Neural cell (in vitro differentiated cells): ENCODE data around the gene ADGRF5.

ENCODE experiments used
- EZH2 ChIP-seq: fragments of 200-600, 300-800 bp; shearing (Covaris generic), sonication (generic); IDR thresholded peaks from 2 replicates; pipeline ENCODE4 v1.6.1; 2014; ENCODE audit warnings: antibody characterized with exemption, low read length, borderline replicate concordance, mild to moderate bottlenecking; ENCODE audit not compliant: insufficient read depth, poor library complexity, severe bottlenecking
- POLR2AphosphoS5 ChIP-seq: IDR thresholded peaks from 2 replicates; pipeline ENCODE4 v1.6.1; 2012
- RAD21 ChIP-seq: fragments of 450-650 bp; conservative IDR thresholded peaks from 2 replicates; pipeline ENCODE4 v1.6.1; 2014; ENCODE audit warnings: antibody characterized with exemption, mild to moderate bottlenecking, moderate library complexity
- SMC3 ChIP-seq: fragments of 450-650 bp; conservative IDR thresholded peaks from 2 replicates; pipeline ENCODE4 v1.6.1; 2014; ENCODE audit warnings: antibody characterized with exemption, mild to moderate bottlenecking, moderate library complexity; ENCODE audit not compliant: poor library complexity
- TAF1 ChIP-seq: IDR thresholded peaks from 2 replicates; pipeline ENCODE4 v1.6.1; 2012; ENCODE audit warnings: low read depth
- TF ChIP-seq, protein P1 (sequence below): IDR thresholded peaks from 2 replicates; pipeline ENCODE4 v1.6.1; 2012; ENCODE audit warnings: borderline replicate concordance
- TF ChIP-seq, protein P2 (sequence below): fragments of 450-650 bp; IDR thresholded peaks from 2 replicates; pipeline ENCODE4 v1.5.1; 2014; ENCODE audit warnings: antibody characterized with exemption, mild to moderate bottlenecking, moderate library complexity; ENCODE audit not compliant: poor library complexity, severe bottlenecking

DNA sequence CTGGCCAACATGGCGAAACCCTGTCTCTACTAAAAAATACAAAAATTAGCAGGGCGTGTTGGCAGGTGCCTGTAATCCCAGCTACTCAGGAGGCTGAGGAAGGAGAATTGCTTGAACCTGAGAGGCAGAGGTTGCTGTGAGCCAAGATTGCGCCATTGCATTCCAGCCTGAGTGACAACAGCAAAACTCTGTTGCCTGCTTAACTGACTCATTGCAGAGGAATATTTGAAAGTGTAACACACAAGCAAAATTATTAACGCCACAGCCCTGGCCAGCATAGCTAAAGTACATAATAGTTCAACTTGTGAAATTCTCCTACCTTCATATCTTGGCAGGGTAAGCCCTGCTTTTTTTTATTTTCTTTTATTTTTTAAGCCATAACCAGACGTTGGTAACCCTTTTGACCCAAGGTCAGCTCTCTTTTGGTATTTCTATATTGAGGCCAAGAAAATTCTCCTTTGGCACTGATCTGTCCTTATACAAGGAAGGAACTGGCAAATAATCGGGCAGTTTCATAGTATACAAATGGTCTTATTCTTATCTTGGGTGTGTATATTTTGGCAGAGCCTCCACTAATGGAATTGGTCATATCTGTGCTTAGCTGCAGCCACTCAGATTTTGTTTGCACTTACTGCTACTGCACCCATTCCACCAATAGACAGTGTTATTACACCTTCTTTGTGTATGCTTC, 4.0 kb upstream of the ADGRF5 start:
- TF ChIP-seq POLR2AphosphoS5 (no peak), RAD21 (no peak), EZH2 (no peak), TAF1 (no peak), SMC3 (no peak)
- TF ChIP-seq, protein P1, sequence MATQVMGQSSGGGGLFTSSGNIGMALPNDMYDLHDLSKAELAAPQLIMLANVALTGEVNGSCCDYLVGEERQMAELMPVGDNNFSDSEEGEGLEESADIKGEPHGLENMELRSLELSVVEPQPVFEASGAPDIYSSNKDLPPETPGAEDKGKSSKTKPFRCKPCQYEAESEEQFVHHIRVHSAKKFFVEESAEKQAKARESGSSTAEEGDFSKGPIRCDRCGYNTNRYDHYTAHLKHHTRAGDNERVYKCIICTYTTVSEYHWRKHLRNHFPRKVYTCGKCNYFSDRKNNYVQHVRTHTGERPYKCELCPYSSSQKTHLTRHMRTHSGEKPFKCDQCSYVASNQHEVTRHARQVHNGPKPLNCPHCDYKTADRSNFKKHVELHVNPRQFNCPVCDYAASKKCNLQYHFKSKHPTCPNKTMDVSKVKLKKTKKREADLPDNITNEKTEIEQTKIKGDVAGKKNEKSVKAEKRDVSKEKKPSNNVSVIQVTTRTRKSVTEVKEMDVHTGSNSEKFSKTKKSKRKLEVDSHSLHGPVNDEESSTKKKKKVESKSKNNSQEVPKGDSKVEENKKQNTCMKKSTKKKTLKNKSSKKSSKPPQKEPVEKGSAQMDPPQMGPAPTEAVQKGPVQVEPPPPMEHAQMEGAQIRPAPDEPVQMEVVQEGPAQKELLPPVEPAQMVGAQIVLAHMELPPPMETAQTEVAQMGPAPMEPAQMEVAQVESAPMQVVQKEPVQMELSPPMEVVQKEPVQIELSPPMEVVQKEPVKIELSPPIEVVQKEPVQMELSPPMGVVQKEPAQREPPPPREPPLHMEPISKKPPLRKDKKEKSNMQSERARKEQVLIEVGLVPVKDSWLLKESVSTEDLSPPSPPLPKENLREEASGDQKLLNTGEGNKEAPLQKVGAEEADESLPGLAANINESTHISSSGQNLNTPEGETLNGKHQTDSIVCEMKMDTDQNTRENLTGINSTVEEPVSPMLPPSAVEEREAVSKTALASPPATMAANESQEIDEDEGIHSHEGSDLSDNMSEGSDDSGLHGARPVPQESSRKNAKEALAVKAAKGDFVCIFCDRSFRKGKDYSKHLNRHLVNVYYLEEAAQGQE: no peak
- TF ChIP-seq, protein P2, sequence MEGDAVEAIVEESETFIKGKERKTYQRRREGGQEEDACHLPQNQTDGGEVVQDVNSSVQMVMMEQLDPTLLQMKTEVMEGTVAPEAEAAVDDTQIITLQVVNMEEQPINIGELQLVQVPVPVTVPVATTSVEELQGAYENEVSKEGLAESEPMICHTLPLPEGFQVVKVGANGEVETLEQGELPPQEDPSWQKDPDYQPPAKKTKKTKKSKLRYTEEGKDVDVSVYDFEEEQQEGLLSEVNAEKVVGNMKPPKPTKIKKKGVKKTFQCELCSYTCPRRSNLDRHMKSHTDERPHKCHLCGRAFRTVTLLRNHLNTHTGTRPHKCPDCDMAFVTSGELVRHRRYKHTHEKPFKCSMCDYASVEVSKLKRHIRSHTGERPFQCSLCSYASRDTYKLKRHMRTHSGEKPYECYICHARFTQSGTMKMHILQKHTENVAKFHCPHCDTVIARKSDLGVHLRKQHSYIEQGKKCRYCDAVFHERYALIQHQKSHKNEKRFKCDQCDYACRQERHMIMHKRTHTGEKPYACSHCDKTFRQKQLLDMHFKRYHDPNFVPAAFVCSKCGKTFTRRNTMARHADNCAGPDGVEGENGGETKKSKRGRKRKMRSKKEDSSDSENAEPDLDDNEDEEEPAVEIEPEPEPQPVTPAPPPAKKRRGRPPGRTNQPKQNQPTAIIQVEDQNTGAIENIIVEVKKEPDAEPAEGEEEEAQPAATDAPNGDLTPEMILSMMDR: no peak
